ENCODE results near the gene FAF1. TPM values are rescaled to one million over a fixed set of nuclear protein-coding genes. Genes with fewer than 3 reads are reported as not detected.

The FAF1 gene
- 48.6 and 55.7 TPM in 2 replicates for total RNA-seq

DNA sequence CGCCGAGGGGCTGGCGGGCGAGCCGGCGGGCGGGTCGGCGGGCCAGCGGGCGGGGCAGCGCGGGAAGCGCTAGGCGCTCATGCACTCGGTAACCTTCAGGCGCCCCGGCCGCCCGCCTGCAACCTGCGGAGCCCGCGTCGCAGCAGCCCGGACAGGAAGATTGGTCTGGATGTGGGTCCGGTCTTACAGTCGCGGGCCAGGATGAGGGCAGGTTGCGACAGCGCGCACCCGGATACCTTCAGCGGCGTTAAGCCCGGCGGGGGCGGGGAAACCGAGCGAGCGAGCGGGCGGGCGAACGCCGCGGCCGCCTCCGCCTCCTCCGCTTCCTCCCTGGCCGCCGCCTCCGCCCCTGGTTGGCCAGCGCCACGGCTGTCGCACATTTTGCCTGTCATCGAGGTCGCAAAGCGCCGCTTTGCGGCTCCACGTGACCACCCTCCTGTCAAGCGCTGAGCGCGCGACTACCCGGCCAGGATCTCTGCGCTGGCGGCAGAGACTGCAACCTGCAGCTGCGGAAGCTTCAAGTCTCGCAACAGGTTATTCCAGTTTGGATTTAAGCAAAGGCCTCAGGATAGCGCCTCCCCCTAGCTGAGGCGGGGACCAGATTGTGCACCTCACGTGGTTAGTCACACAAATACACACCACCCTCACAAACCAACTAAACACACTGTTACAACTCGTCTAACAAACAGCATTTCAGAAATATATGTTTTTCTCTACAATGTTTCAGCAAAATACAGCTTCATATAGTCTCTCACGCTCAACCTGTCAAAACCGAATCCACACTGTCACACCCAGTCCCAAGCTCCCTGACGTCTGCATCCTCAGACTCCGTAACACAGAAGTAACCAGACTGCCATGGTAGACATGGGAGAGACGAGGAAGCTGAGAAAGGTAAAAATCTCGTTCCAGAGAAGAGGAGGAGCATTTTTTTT lies at the start of gene FAF1:
Gene FAF1, minus strand, starts transcription at position 355 of the 932 bp plus-strand sequence. CDS start 456 bp downstream, outside the sequence.

DNA sequence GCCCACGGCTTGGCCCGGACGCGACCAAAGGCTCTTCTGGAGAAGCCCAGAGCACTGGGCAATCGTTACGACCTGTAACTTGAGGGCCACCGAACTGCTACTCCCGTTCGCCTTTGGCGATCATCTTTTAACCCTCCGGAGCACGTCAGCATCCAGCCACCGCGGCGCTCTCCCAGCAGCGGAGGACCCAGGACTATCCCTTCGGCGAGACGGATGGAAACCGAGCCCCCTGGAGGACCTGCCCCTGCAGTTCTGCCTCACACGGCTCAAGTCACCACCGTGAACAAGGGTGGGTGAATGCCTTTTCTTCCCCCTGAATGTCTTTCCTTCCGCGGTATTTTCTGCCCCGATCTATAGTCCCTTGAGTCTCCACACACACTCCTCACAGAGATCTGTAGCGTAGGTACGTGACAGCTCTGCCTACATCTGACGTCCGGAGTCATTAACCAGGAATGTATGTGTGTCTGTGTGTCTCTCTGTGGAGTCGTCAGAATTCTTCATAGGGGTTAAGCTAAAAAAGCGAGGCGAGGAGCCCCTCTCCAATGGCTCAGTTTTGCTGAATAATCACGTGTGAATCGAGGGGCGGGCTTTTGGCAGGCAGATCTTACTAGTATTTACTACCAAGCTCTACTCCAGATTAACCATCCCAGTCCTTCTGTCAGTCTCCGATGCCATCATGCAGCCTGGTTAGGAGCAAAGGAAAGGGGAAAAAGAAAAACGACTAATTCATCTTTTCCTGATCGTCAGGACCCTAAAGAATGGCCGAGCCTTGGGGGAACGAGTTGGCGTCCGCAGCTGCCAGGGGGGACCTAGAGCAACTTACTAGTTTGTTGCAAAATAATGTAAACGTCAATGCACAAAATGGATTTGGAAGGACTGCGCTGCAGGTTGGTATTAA lies 9.8 kb upstream of the FAF1 start, which contains the start of gene CDKN2C:
Gene CDKN2C, plus strand, starts transcription at position 635 of the 898 bp plus-strand sequence. Its CDS starts 124 bp downstream, at position 759.

DNA sequence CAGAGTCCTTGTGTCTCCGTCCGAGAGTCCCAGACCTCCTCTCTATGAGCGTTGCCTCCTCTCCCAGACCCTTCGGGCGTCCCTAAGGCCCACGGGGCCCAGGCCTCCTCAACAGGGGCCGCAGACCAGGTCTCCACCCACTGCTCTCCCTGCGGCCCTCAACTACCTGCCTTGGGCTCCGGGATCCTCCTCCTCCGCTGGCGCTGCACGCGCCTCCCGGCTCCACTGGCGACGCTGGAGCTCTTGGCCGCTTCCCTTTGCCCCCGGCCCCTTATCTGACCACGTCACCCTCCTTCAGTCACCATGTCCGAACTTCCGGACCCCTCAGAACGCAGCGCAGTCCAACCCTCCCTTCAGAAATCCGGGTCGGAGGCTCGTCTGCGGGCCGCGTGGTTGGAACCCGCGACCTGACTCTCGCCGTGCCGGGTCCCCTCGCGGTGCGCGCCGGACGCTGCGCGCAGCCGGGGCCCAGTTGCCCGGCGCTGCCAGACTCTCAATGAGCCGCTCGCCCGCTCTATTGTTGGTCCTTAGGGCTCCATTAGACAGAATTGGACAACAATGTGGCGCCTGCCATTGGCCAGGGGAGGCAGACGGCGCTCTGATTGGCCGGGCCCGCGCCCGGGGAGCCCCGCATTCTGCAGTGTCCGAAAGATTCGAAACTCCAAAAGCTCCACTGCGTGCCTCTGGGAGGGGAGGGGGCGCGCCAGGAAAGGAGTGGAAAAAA lies 537.0 kb downstream of the FAF1 start, which contains the start of gene DMRTA2:
Gene DMRTA2, minus strand, starts transcription at position 498 of the 724 bp plus-strand sequence. CDS start 1,907 bp downstream, outside the sequence.

Other genes with a start within 250 kb of the FAF1 start
- gene CDKN2C, start 10.0 kb upstream of the FAF1 start, total RNA-seq = 51.5 and 65.1 TPM in 2 replicates
- not detected in 2 replicates for gene C1orf185, start 142.0 kb upstream of the FAF1 start, total RNA-seq